ENCODE data around the gene SCEL.

The SCEL gene

DNA sequence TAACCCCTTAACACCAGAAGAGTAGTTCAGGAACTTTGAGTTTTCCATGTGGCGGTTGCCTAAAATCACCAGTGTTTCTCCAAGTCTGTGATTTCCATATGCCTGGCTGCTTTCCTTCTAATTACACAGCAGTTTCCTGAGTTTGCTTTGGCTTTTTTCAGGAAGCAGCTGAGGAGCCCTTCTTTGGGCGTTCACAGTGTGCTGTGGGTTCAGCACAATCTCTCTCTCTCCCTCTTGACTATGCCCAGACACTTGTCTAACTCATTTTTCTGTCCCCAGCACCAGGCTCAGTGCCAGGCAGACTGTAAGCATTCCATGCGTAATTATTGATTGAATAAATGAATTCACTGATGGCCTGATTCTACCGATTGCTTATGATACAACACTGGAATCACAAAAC is 19.7 kb downstream of the SCEL start:
- no peaks in the 10 kb centered on the region for H4K20me1 ChIP-seq (ENCODE audit: insufficient read depth, low read length)
- H3K4me1 ChIP-seq (ENCODE audit: insufficient read depth, low read length, severe bottlenecking), result no peaks in the 10 kb centered on the region
- H3K4me3 ChIP-seq (ENCODE audit: low read depth, low read length, poor library complexity, severe bottlenecking), result no peak overlapping the region
- H3F3A ChIP-seq (ENCODE audit: insufficient read depth, low read length), result no peaks in the 10 kb centered on the region
- no peak overlapping the region for H2AFZ ChIP-seq (ENCODE audit: low read length)
- H3K36me3 ChIP-seq (ENCODE audit: insufficient read depth, low read length), result no peaks in the 10 kb centered on the region
- no peak overlapping the region for H3K4me2 ChIP-seq (ENCODE audit: low read length)
- H3K79me2 ChIP-seq (ENCODE audit: insufficient read depth, low read length), result no peaks in the 10 kb centered on the region
- H3K27me3 ChIP-seq (ENCODE audit: insufficient read depth, low read length), result no peaks in the 10 kb centered on the region
- H3K9me2 ChIP-seq (ENCODE audit: low read depth, low read length), result no peaks in the 10 kb centered on the region
- no peak for TF ChIP-seq EZH2 (IDR thresholded peaks at IDR 0.05; ENCODE audit: borderline replicate concordance, low read length)
- H3K9me3 ChIP-seq (ENCODE audit: low read length), result no peaks in the 10 kb centered on the region
- no peak overlapping the region for H3K9ac ChIP-seq (ENCODE audit: low read length)
- H3K27ac ChIP-seq (ENCODE audit: low read depth, low read length, poor library complexity, severe bottlenecking), result no peak overlapping the region

DNA sequence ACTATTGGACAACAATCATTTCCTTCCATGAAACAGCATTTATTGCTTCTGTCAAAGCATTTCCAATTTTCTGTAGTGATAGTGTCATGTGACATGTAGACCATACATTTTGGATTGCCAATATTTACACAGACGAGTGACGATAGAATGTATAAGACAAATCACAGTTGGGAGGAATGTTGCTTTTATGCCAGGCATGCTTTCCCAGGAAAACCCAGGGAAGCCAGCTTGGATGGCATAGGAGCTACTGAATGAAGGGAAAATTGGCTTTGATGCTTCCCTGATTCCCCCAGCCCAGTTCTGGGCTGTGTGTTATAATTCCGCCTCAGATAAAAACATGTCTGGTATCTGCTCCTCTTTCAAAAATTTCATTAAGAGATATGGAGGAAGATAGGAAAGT is 22.5 kb downstream of the SCEL start:
- H3F3A ChIP-seq (ENCODE audit: insufficient read depth, low read length), result no peaks in the 10 kb centered on the region
- no peak overlapping the region for H3K4me2 ChIP-seq (ENCODE audit: low read length)
- H3K9ac ChIP-seq (ENCODE audit: low read length), result no peak overlapping the region
- no peaks in the 10 kb centered on the region for H3K9me2 ChIP-seq (ENCODE audit: low read depth, low read length)
- H4K20me1 ChIP-seq (ENCODE audit: insufficient read depth, low read length), result no peaks in the 10 kb centered on the region
- no peaks in the 10 kb centered on the region for H3K36me3 ChIP-seq (ENCODE audit: insufficient read depth, low read length)
- no peaks in the 10 kb centered on the region for H3K27me3 ChIP-seq (ENCODE audit: insufficient read depth, low read length)
- H3K27ac ChIP-seq (ENCODE audit: low read depth, low read length, poor library complexity, severe bottlenecking), result no peak overlapping the region
- no peaks in the 10 kb centered on the region for H3K4me1 ChIP-seq (ENCODE audit: insufficient read depth, low read length, severe bottlenecking)
- TF ChIP-seq EZH2 (IDR thresholded peaks at IDR 0.05; ENCODE audit: borderline replicate concordance, low read length), result no peak
- TF ChIP-seq, protein P1, sequence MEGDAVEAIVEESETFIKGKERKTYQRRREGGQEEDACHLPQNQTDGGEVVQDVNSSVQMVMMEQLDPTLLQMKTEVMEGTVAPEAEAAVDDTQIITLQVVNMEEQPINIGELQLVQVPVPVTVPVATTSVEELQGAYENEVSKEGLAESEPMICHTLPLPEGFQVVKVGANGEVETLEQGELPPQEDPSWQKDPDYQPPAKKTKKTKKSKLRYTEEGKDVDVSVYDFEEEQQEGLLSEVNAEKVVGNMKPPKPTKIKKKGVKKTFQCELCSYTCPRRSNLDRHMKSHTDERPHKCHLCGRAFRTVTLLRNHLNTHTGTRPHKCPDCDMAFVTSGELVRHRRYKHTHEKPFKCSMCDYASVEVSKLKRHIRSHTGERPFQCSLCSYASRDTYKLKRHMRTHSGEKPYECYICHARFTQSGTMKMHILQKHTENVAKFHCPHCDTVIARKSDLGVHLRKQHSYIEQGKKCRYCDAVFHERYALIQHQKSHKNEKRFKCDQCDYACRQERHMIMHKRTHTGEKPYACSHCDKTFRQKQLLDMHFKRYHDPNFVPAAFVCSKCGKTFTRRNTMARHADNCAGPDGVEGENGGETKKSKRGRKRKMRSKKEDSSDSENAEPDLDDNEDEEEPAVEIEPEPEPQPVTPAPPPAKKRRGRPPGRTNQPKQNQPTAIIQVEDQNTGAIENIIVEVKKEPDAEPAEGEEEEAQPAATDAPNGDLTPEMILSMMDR (IDR thresholded peaks at IDR 0.05; ENCODE audit: low read length), result no peak
- H2AFZ ChIP-seq (ENCODE audit: low read length), result no peak overlapping the region
- no peaks in the 10 kb centered on the region for H3K9me3 ChIP-seq (ENCODE audit: low read length)
- no peaks in the 10 kb centered on the region for H3K79me2 ChIP-seq (ENCODE audit: insufficient read depth, low read length)
- H3K4me3 ChIP-seq (ENCODE audit: low read depth, low read length, poor library complexity, severe bottlenecking), result no peak overlapping the region

DNA sequence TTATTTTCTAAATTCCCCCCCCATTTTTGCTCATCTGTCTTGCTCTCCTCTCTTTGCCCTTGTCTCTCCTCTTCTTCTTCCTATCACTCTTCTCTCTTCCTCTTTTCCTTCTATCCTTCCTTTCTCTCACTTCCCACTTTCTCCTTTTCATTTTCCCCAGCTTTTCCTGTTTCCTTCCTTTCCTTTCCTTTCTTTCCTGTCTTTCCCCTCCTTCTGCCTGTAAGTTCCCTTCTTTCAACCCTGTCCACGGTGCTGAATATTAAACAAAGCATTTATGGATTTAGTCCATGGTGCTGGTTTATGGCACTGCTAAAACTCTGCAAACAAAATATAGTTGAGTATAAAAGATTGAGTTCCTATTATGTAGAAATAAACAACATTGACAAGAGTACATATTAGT is 27.6 kb downstream of the SCEL start:
- H3K4me3 ChIP-seq (ENCODE audit: low read depth, low read length, poor library complexity, severe bottlenecking), result no peak overlapping the region
- H3K27me3 ChIP-seq (ENCODE audit: insufficient read depth, low read length), result no peaks in the 10 kb centered on the region
- no peak overlapping the region for H3K9ac ChIP-seq (ENCODE audit: low read length)
- H4K20me1 ChIP-seq (ENCODE audit: insufficient read depth, low read length), result no peaks in the 10 kb centered on the region
- H3K9me2 ChIP-seq (ENCODE audit: low read depth, low read length), result no peaks in the 10 kb centered on the region
- no peaks in the 10 kb centered on the region for H3K79me2 ChIP-seq (ENCODE audit: insufficient read depth, low read length)
- no peaks in the 10 kb centered on the region for H3K36me3 ChIP-seq (ENCODE audit: insufficient read depth, low read length)
- no peaks in the 10 kb centered on the region for H3F3A ChIP-seq (ENCODE audit: insufficient read depth, low read length)
- H3K4me1 ChIP-seq (ENCODE audit: insufficient read depth, low read length, severe bottlenecking), result no peaks in the 10 kb centered on the region
- no peak overlapping the region for H3K4me2 ChIP-seq (ENCODE audit: low read length)
- H2AFZ ChIP-seq (ENCODE audit: low read length), result no peak overlapping the region
- no peaks in the 10 kb centered on the region for H3K9me3 ChIP-seq (ENCODE audit: low read length)
- no peak for TF ChIP-seq EZH2 (IDR thresholded peaks at IDR 0.05; ENCODE audit: borderline replicate concordance, low read length)
- TF ChIP-seq, protein P1 (IDR thresholded peaks at IDR 0.05; ENCODE audit: low read length), result no peak
- no peak overlapping the region for H3K27ac ChIP-seq (ENCODE audit: low read depth, low read length, poor library complexity, severe bottlenecking)

DNA sequence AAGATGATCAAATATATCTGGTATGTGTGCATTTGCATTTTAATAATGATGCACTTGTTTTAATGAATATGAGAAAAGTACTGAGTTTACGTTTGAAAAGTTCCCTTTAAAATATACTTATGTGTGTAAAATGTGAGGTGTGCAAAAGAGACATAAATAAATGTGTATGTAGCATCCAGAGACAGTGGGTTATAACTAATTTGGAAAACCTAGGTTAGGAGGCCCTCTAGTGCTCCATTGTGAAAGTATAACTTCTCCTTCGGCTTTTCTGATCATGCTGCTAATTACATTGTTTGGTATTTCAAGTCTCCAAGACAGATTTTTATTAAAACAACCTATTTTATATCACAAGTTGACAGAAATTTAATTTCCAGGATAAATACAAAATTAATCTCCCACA is 30.1 kb downstream of the SCEL start:
- Histone ChIP-seq H3K27me3 (ENCODE audit: insufficient read depth, low read length) (no peaks in the 10 kb centered on the region), H3K4me2 (ENCODE audit: low read length) (no peak overlapping the region), H3K36me3 (ENCODE audit: insufficient read depth, low read length) (no peaks in the 10 kb centered on the region), H3F3A (ENCODE audit: insufficient read depth, low read length) (no peaks in the 10 kb centered on the region), H3K79me2 (ENCODE audit: insufficient read depth, low read length) (no peaks in the 10 kb centered on the region), H2AFZ (ENCODE audit: low read length) (no peak overlapping the region), H3K4me3 (ENCODE audit: low read depth, low read length, poor library complexity, severe bottlenecking) (no peak overlapping the region), H3K9ac (ENCODE audit: low read length) (no peak overlapping the region), H3K9me3 (ENCODE audit: low read length) (no peaks in the 10 kb centered on the region), H3K9me2 (ENCODE audit: low read depth, low read length) (no peaks in the 10 kb centered on the region), H4K20me1 (ENCODE audit: insufficient read depth, low read length) (no peaks in the 10 kb centered on the region), H3K27ac (ENCODE audit: low read depth, low read length, poor library complexity, severe bottlenecking) (no peak overlapping the region), H3K4me1 (ENCODE audit: insufficient read depth, low read length, severe bottlenecking) (no peaks in the 10 kb centered on the region)
- TF ChIP-seq, protein P1 (IDR thresholded peaks at IDR 0.05; ENCODE audit: low read length), result peak; percentile 90
- TF ChIP-seq EZH2 (IDR thresholded peaks at IDR 0.05; ENCODE audit: borderline replicate concordance, low read length), result no peak
